Measurements from ENCODE around the gene PASD1.

The PASD1 gene

DNA sequence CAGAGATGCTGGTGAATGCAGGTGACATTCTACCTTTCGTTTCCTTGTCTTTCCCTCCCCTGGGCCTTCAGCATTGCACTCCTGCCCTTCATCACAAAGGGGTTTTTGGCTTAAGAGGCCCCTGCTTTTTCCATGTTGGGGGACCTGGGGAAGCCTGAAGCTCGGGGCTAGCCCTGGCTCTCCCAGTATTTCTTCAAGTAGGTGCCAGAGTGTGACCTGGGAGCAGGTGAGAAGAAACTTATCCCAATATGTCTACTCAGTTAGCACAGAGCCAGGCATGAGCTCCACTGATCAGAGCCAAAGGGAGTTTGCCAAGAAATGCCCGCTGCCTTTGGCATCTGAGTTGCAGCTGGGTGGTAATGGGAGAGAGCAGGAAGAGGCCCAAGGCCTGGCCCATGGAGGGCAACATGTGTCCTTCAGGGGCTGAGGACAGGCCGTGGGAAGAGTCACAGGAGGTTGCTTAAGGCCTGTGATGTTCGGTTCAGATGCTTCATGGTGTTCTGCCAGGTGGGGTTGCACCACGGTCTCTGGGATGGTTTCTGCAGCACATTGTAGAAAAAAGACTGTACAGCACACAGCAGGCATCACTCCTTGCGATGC, 139.4 kb downstream of the PASD1 start:
- no peak for DNase-seq

DNA sequence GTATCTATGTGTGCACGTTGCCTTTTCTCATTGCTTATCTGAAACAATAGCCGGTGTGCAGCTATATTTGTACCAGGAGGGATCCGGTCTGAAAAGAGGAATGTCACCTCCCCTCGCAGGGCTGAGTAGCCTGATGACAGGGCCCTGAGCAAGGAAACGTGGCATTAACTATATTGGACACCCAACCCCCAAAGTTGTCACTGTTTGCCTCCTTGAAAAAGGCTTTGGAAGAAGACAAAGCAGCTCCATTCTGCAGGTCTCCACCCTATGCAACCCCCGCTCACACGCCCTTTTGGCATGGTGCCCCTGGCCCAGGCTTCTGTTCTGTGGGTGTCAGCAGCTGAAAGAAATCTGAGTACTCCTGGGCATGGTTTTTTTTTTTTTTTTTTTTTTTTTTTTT, 140.0 kb downstream of the PASD1 start:
- no peak for DNase-seq

DNA sequence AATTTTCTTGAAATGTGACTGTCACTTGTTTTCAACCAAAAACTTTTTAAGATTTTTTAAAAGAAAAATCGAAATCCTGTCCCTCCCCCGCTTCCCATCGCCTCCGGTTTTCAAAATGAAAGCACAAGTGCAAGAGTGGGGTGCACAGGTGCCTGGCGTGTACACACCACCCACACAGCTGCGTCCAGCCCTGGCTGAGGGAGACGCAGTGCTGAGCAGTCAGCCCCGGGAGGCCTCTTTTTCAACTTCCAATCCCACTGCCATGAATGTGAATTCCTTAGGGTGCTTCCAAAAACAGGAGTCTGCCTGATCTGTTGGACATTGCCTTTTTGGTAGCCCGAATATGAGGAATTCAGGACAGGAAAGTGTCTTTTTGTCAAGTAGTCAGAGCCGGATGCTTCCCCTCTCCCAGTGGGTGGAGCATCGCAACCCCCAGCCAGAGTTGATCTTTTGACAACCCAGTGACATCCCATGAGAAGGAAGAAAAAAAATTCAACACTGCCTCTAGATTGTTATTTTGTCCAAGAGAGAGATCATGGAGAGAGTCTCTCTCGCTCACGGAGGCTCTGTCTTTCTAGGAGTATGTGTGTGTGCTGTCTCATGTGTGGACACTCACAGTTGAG, 140.7 kb downstream of the PASD1 start:
- no peak for DNase-seq

DNA sequence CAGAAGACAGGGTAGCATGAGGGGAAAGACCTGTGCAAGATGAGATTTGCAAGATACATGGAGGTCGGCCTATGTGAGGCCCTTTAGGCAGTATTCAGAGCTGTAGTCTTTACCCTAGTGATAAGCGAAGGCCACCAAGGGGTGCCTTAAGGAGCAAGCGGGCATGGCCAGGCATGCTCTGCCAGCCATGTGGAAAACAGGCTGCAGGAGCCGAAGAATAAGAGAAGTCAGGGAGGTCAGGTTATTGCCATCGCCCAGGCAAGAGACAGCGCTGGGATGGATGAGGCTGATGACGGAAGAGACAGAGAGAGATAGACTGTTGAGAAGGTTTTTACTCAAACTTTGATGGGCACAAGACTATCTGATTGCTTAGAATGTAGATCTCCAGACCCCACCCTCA, 145.3 kb downstream of the PASD1 start:
- no peak for DNase-seq

DNA sequence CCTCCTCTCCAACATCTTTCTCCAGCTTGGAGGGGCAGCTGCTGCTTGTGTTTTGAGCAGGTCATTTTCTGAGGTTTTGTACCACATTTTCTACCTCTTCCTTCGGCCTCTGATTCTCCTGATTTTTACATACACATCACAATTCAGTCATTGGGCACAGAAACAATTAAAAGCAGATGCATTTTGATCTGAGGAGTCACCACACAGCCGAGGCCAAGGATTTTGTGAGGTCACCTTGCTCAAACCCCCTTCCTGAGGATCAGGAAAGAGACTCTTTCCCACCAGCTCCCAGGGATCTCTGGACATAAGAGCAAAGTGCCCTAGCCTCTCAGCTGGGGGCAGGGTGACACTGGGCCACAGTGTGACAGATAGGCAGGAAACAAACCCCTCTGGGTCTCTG, 147.0 kb downstream of the PASD1 start:
- no peak for DNase-seq

DNA sequence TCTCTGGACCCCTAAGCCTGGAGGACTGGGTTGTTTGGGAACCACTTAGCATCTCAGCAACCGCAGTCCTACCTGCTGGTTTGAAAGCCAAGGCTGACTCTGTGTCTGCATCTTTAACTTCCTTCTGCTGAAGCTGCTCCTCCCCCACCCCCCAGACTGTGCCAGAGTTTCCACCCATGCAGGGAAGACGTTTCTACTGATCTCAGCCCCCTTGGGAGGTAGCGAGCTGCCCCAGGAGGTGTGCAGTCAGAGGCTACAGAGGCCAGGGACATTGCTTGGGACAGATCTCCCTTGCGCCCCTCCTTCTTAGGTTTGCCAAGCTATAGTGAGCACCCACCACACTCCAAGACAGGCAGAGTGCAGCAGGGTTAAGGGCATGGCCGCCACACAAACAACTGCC, 147.7 kb downstream of the PASD1 start:
- DNase-seq = no peak

DNA sequence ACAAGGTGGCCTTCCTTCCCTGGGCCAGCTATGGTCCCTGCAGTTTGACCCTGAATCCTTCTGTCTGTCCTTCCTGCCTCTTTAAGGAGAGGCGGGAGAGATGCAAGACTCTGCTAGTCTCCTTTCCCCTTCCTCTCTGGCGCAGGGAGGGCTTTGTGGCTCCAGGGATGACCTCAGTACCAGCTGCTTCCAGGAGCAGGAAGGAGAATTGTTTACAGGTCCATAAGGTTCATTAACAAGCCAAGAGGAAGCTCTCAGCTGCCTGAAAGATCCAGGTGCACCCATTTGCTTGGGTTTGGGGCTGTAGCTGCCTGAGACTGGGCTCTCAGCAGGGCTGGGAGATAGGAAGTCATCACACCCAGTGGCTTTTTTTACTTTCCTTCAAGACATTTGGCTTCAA, 148.3 kb downstream of the PASD1 start:
- no peak for DNase-seq

DNA sequence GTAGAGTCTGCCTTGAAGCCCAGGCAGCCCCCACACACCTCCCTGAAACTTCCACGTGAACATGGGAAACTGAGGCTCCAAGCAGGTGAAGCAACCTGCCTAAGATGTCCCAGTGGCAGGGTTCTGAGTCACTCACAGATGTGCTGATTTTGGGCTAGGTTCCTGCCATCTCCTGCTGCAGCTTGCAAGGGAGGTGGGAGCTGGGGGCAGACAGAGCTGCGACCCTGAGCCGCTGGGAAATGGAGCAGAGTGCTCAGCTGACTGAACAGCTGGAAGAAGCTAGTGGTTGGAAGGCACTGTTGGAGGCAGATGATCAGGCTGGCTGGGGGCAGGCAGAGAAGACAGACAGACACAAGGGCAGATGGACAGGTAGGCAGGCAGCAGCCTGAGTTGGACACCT, 148.8 kb downstream of the PASD1 start:
- DNase-seq = no peak

DNA sequence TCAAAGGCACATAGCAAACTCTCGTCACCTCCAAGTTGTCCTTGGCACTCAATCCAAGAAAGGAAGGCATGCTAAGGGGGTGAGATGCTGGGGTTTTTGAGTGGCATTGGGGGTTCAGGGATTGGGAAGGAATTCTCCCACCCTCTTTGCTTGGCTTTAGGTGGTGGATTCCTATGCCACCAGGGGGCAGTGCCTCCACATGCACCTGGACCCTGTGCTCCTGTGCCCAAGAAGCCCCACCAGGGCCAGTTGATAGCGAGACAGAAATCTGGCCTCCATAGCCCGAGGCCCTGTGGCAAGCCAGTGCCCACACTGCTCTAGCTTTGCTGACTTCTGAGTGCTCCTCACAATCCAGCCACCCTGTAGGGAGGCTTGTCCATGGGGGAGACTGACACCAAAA, 150.4 kb downstream of the PASD1 start:
- DNase-seq = no peak

DNA sequence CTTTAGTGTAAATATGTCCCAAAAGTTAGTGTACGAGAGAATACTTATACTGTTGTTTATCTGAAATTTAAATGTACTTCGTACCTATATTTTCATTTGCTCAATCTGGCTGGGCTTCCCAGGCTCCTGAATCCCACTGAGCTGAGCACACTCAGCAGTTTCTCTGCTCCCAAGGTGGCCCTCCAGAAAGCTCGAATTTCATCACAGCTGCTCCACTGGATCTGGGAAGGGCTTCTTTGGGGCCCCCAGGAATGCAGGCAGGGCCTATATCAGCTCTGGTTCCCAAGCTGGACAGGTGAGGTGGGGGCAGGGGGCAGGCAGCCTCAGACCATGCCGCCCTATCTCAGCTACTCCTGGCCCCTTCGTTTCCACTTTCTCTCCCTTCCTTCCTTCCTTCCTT, 150.9 kb downstream of the PASD1 start:
- DNase-seq = no peak

DNA sequence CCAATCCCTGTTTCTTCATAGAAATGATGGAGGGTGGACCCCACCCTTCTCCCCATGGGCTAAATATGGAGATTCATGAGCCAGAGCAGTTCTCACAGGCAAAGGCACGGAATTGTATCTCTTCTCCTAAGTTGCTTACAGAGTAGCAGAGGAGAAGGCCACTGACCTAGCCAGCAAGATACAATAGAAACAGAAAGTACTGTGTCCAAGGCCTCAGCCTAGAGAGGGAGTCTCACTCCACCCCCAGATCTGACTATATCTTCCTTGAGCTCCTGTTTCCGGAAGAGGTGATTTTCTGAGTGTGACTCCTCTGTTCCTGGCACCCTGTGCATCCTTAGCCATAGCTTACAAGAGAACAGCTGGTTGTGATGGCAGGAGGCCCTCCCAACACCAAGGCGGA, 152.3 kb downstream of the PASD1 start, which contains the start of gene FATE1:
FATE1 (plus strand) TSS at position 284 of the 400 bp plus-strand sequence; CDS start at position 369, 85 bp downstream.
- DNase-seq = no peak

DNA sequence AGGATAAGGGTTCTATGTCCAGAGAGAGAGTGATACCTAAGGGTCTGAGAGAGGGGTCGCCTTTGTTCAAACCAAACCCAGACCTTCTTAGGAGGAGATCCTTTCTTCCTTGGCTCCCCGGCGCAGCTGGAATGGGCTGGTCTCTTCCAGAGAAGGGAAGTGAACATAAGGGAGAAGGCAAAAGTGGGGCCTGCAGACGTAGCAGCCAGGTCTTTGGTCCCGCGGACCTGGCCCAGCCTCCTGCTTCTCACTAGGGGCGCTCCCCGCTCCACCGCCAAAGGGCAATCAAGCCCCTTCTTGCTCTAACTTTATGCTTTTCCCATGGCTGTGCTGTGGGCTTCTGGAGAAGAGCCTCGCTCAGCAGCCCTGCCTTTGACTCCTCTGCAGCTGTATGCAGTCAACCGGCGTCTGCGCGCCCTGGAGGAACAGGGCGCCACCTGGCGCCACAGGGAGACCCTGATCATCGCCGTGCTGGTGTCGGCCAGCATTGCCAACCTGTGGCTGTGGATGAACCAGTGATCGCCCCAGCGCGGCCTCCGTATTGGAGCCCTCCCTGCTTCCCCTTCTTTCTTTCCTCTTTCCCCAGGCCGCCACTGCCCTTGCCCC, 158.9 kb downstream of the PASD1 start:
- DNase-seq = no peak

DNA sequence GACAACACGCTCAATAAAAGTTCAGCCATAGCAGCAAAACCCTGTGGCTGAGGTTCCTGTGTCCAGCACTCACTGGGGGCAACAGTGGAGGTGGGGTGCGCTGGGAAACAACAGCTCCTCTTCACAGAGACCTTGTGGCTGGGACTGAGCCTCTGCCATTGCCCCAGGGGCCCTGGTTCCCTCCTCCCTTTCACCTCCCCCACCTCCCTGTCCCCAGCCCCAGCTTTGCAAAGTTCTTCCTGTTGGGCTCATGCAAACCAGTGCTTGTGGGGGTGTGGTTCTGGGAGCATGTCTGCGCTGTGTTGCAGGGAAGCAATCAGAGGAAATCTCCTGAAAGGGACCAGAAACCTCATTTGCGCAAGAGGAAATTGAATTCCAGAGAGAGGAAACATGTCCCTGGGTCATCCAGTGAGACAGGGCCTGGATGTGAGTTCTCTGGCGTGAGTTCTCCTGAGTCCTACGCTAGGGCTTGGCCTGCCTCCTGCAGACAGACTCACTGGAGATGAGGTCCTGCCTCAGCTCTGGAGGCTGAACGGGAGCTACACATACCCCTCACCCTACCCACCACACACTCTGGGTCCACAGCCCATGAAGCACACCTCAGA, 159.8 kb downstream of the PASD1 start:
- no peak for DNase-seq

DNA sequence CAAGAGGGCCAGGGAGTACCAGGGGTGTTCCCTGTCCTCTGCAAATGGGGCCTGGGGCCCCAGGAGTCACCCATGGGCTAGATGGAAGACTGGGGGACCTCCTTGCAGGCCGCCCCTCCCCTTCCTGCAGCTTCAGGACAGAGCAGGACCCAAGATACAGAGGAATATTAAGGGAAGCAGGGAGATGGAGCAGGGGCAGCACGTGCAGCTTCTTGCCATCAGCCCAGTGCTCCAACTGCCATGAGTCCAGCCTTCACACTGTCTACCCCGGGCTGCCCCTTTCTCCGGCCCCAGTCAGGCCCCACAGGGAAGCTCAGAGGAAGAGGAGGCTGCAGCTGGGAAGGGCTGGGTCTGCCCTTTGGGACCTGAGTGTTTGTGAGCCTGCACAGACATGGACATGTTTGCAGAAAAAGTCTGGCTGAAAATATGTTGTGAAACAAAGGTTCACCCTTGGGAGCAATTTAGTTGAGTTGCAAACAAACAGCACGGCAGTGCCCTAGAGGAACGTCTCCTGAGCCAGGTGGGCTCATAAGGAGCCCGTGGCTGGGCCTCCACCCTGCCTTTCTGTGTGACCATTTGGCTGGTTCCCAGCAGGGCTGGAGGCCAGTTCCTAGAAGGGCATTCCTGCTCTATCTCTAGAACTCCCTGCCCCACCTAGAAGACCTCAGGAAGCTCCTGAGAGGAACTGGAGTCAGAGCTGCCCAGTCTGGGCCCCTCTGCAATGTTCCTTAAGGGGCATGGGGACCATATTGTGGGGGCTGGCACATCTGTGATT, 161.3 kb downstream of the PASD1 start:
- no peak for DNase-seq

DNA sequence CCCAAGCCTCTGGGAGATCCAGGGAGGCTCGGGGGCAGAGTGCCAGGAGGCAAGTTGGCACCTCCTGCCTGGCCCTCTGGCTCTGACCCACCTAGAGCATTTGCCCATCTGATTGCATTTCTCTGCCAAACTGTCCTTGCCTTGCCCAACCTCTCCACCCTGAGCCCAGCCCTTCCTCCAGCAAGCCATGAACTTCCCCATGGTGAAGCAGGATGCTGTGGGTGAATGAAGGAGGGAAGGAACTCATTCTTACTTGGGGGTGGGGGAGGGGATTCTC, 161.8 kb downstream of the PASD1 start:
- no peak for DNase-seq

Data from GDM1 (cell line).